Forelimb muscle (tissue), 1 donor: Measurements from ENCODE around the gene PRKX. TPM values are rescaled to one million over a fixed set of nuclear protein-coding genes. Genes with fewer than 3 reads are reported as not detected.
"Not testable (repeated sequence)": the region's sequence is repeated elsewhere in the genome, so short reads cannot be mapped to it uniquely, and the experiment has no call there.

Source experiments
- DNase-seq: peaks from one replicate; pipeline ENCODE4 v3.0.0-alpha.2; 2013; ENCODE audit warnings: low read depth
- polyA plus RNA-seq: library from polyadenylated mRNA; unstranded; fragments of 120-200 nt; gene quantifications from one replicate; pipeline ENCODE4 v1.2.1, GENCODE V29; 2013; ENCODE audit not compliant: insufficient read length

PRKX gene
- polyA plus RNA-seq, 1 donor: 9.0 TPM

GRCh38 chrX:3711331-3711917 lies 2.0 kb downstream of the PRKX start:
- no peak for DNase-seq

GRCh38 chrX:3707673-3708274 lies 5.7 kb downstream of the PRKX start:
- not testable (repeated sequence) for DNase-seq

GRCh38 chrX:3706481-3706880 lies 7.0 kb downstream of the PRKX start:
- no peak for DNase-seq

GRCh38 chrX:3703251-3703650 lies 10.2 kb downstream of the PRKX start:
- not testable (repeated sequence) for DNase-seq

- DNase-seq: not testable (repeated sequence)
These were observed 11.4 kb downstream of the PRKX start for GRCh38 chrX:3702095-3702494.

GRCh38 chrX:3701445-3701928 lies 12.0 kb downstream of the PRKX start:
- not testable (repeated sequence) for DNase-seq

- no peak for DNase-seq
These were observed 13.5 kb downstream of the PRKX start for GRCh38 chrX:3699821-3700381.

- DNase-seq: no peak
These were observed 15.7 kb downstream of the PRKX start for GRCh38 chrX:3697701-3698279.

- no peak for DNase-seq
These were observed 16.2 kb downstream of the PRKX start for GRCh38 chrX:3697220-3697684.

GRCh38 chrX:3695536-3695935 lies 17.9 kb downstream of the PRKX start:
- no peak for DNase-seq

GRCh38 chrX:3690140-3690539 lies 23.3 kb downstream of the PRKX start:
- DNase-seq: no peak

GRCh38 chrX:3683236-3683635 lies 30.2 kb downstream of the PRKX start:
- not testable (repeated sequence) for DNase-seq

GRCh38 chrX:3680459-3680858 lies 33.0 kb downstream of the PRKX start:
- DNase-seq: no peak

GRCh38 chrX:3679669-3680068 lies 33.8 kb downstream of the PRKX start:
- DNase-seq: no peak

GRCh38 chrX:3678328-3678727 lies 35.1 kb downstream of the PRKX start:
- DNase-seq: no peak

GRCh38 chrX:3674881-3675280 lies 38.6 kb downstream of the PRKX start:
- DNase-seq: no peak

- no peak for DNase-seq
These were observed 43.5 kb downstream of the PRKX start for GRCh38 chrX:3669841-3670475.

- DNase-seq: no peak
These were observed 46.5 kb downstream of the PRKX start for GRCh38 chrX:3666975-3667374.

GRCh38 chrX:3664921-3665320 lies 48.5 kb downstream of the PRKX start:
- no peak for DNase-seq

- not testable (repeated sequence) for DNase-seq
These were observed 49.7 kb downstream of the PRKX start for GRCh38 chrX:3663576-3664250.

GRCh38 chrX:3659761-3660160 lies 53.7 kb downstream of the PRKX start:
- no peak for DNase-seq

- no peak for DNase-seq
These were observed 58.3 kb downstream of the PRKX start for GRCh38 chrX:3655181-3655580.
